GM10248 (cell line): ENCODE results near the gene UBE2O.
A peak's percentile ranks its signal among the peaks of the same experiment; 100 is the strongest.

ENCODE experiments used
- CTCF ChIA-PET: fragments of 300-600 bp; sonication (Branson Sonifier 250); formaldehyde crosslinking; extraction: SDS; loops from one replicate; lab custom pipeline; 2021; ENCODE audit warnings: antibody characterized with exemption; lab: Yijun Ruan, JAX
- POLR2A ChIA-PET: fragments of 350-650 bp; sonication (Branson Sonifier 250); formaldehyde crosslinking; extraction: SDS; loops from one replicate; lab custom pipeline; 2020; ENCODE audit warnings: antibody characterized with exemption; lab: Yijun Ruan, JAX
- DNase-seq: peaks from one replicate; pipeline ENCODE4 v3.0.0; 2012; ENCODE audit errors: extremely low spot score
- TF ChIP-seq, protein P1 (sequence below): IDR thresholded peaks from 2 replicates; pipeline ENCODE4 v1.5.1; 2012; ENCODE audit warnings: mild to moderate bottlenecking, low read depth; ENCODE audit errors: extremely low read depth, missing control alignments, control extremely low read depth

UBE2O gene

GRCh38 chr17:76487451-76488192 is 34.7 kb upstream of the UBE2O start:
- TF ChIP-seq, protein P1, sequence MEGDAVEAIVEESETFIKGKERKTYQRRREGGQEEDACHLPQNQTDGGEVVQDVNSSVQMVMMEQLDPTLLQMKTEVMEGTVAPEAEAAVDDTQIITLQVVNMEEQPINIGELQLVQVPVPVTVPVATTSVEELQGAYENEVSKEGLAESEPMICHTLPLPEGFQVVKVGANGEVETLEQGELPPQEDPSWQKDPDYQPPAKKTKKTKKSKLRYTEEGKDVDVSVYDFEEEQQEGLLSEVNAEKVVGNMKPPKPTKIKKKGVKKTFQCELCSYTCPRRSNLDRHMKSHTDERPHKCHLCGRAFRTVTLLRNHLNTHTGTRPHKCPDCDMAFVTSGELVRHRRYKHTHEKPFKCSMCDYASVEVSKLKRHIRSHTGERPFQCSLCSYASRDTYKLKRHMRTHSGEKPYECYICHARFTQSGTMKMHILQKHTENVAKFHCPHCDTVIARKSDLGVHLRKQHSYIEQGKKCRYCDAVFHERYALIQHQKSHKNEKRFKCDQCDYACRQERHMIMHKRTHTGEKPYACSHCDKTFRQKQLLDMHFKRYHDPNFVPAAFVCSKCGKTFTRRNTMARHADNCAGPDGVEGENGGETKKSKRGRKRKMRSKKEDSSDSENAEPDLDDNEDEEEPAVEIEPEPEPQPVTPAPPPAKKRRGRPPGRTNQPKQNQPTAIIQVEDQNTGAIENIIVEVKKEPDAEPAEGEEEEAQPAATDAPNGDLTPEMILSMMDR: no peak
- DNase-seq: no peak
- ChIA-PET POLR2A (interaction anchor here (0.6 kb wide), 1 partner anchor 708 kb away, joined by 9 read pairs; no protein-coding TSS in a partner anchor), CTCF (interaction anchor here (1.1 to 22.6 kb wide), 4 partner anchors 10 to 90 kb away, joined by 3 to 496 read pairs (median 4); partner anchors contain the start of genes AANAT and UBE2O)

GRCh38 chr17:76485569-76485968 is 32.6 kb upstream of the UBE2O start:
- ChIA-PET POLR2A (interaction anchor here (0.6 kb wide), 1 partner anchor 12 kb away, joined by 3 read pairs; no protein-coding TSS in a partner anchor), CTCF (interaction anchor here (0.7 to 2.0 kb wide), 3 partner anchors 11 to 18 kb away, joined by 3 to 6 read pairs (median 3); no protein-coding TSS in a partner anchor)

GRCh38 chr17:76484228-76484725 is 31.3 kb upstream of the UBE2O start:
- TF ChIP-seq, protein P1: no peak
- CTCF ChIA-PET: interaction anchor here (1.0 to 1.6 kb wide), 3 partner anchors 9 to 25 kb away, joined by 3 to 5 read pairs (median 4); partner anchors contain the start of gene AANAT
- no peak for DNase-seq
- POLR2A ChIA-PET: no interaction called here

More at GRCh38 chr17:76485569-76485968, 32.6 kb upstream of the UBE2O start:
- no peak for DNase-seq
- TF ChIP-seq, protein P1: no peak

DNA sequence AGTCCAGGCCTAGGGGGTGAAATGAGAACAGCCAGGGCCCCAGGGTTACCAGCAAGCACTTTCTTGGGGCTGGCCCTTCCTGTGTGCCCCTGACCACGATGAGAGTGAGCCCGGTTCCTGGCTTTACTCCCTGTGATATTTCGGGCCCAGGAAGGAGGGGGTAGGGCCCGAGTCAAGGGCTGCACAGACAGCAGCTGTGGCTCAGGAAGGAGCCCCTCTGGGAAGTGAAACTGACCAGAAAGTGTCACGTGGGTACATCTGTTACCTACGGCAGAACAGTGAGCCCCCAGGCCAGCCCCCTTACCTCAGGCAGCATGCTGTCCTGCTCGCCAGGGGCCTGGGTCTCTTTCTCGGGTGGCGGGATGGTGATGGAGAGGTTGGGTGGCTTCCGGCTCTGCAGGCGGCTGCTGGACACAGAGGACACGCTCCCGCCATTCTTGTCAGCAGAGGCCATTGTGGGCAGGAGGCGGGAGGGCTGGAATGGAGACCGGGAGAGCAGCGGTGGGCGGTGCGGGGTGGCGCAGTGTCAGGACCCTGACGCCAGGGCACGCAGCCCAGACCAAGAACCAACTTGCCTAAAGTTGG is 28.2 kb upstream of the UBE2O start:
- TF ChIP-seq, protein P1: no peak
- DNase-seq: peak; percentile 81
- ChIA-PET CTCF (interaction anchor here (0.9 to 3.6 kb wide), 9 partner anchors 11 to 83 kb away, joined by 3 to 16 read pairs (median 5); no protein-coding TSS in a partner anchor), POLR2A (interaction anchor here (1.4 kb wide), 1 partner anchor 12 kb away, joined by 7 read pairs; no protein-coding TSS in a partner anchor)

DNA sequence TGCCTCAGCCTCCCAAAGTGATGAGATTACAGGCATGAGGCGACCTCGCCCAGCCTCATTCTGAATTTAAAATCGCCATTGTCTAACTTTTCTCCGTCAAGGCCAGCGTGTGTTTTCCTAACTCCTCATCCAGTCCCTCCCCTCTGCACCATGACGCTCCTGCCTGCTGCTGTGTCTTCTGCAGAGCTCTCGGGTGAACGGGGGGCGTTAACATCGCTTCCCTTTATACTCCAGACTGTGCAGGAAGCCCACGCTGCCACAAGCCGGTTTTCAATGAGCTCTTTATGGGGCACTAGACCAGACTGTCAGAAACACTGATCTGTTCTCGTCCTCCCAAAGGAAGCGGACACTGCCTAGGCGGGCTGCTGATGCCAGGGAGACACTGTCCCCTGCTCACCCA is 27.7 kb upstream of the UBE2O start:
- TF ChIP-seq, protein P1: no peak
- DNase-seq: no peak
- POLR2A ChIA-PET: interaction anchor here (0.7 kb wide), 1 partner anchor 76 kb away, joined by 3 read pairs; no protein-coding TSS in a partner anchor
- CTCF ChIA-PET: interaction anchor here (0.9 to 3.6 kb wide), 9 partner anchors 14 to 83 kb away, joined by 3 to 16 read pairs (median 5); partner anchors contain the start of gene RHBDF2
